HCEC 1CT (cell line): ENCODE data around the gene SLC2A3.
"Not testable (repeated sequence)": the region's sequence is repeated elsewhere in the genome, so short reads cannot be mapped to it uniquely, and the experiment has no call there.

Experiments used
- DNase-seq: peaks from one replicate; pipeline ENCODE4 v3.0.0-alpha.2; 2017

SLC2A3 gene

GRCh38 chr12:7915661-7916403 lies 20.2 kb downstream of the SLC2A3 start:
- DNase-seq = no peak

DNA sequence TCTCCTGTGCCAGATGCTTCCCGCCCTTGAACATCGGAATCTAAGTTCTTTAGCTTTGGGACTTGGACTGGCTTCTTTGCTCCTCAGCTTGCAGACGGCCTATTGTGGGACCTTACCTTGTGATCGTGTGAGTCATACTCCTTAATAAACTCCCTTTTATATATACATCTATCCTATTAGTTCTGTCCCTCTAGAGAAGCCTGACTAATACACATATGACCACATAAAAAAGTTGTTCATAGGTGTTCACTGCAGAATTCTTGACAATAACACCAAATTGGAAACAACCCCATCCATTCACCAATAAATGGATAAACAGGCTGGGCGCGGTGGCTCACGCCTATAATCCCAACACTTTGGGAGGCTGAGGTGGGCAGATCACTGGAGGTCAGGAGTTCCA lies 25.9 kb downstream of the SLC2A3 start:
- DNase-seq = not testable (repeated sequence)

- DNase-seq = peak; percentile 60
Measured at GRCh38 chr12:7907009-7907408, 29.0 kb downstream of the SLC2A3 start.

DNA sequence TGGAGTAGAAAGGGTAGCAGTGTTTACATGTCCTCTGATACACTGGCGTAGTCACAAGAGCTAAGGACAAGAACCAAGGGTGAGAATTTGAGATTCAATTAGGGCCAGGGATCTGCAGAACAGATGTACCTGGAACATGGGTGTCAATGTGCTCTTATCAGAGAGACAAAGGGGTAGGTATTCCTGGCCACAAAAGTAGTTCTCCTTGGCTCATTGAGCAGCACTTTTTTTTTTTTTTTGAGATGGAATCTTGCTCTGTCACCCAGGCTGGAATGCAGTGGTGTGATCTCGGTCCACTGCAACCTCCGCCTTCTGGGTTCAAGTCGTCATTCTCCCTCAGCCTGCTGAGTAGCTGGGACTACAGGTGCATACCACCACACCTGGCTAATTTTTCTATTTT lies 29.7 kb downstream of the SLC2A3 start:
- not testable (repeated sequence) for DNase-seq

DNA sequence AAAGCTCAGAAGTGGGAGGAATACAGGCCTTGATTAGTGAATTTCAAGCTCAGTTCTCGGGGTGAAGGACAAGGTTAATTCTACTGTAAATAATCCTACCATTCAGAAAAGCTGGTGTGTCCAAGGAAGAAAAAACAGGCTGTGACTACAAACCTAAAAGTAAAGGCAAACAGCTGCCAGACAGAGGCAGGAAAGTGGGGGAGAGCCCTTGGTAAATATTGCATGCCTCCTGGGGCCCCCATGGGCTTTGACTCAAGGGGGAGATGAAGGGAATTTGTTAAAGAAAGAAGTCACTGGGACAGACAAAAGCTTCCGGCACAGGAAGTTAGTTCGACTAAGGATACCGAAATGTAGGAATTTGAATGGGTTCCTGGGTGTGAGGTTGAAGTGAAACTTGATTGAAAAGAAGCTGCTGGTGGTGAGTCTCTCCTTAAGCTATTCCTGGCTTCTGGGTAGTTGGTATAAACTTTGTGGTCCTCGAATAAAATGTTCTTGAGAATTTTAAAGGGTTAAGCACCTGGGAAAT lies 30.3 kb downstream of the SLC2A3 start:
- not testable (repeated sequence) for DNase-seq

DNA sequence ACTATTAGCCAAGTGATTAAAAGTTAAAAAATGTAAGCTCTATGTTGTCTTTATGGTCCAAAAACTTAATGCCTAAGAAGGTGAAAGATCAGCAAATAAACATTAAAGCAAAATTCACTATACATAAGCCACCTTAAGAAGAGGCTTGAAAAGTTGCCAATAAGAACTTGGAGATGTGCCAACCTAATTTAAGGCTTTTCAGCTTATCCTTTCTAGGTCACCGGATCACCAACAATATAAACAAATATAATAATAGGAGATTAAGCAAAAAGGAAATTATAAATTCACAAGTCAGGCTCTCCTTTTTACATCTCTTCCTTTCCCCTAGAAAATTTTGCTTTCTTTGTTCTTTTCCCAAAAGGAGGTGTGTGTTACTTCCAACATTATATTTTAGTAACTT lies 30.9 kb downstream of the SLC2A3 start:
- DNase-seq = no peak

GRCh38 chr12:7902416-7902815 lies 33.6 kb downstream of the SLC2A3 start:
- not testable (repeated sequence) for DNase-seq

DNA sequence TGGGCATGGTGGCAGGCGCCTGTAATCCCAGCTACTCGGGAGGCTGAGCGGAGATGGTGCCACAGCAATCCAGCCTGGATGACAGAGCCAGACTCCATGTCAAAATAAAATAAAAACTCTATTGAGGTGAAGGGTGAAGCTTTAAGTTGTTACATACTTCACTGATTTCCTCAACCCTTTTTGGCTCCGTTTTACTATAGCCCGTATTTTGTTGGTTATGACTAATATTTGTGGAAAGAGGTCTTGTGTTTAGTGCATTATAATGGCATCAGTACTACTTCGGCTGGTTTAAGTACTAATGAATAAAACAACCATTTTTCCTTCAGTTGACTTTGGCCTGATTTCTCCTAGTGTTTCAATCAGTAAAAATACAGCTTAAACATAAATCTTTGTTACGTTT lies 36.2 kb downstream of the SLC2A3 start:
- peak; percentile 36 for DNase-seq

DNA sequence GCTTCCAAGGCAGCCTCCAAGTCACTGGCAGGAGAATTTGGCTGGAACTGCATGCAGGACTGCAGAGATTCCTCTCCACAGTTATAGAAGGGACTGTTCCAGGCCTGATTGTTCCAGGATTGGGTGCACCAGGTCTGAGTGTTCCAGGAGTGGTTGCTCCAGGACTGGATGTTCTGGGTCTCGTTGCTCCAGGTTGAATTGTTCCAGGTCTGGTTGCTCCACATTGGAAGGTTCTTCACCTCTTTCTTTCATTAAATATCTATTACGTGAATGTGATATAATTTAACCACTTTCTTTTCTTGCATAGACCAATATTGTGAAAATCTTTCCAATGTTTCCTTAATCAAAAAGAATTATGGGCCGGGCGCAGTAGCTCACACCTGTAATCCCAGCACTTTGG lies 39.3 kb downstream of the SLC2A3 start:
- DNase-seq = not testable (repeated sequence)

DNA sequence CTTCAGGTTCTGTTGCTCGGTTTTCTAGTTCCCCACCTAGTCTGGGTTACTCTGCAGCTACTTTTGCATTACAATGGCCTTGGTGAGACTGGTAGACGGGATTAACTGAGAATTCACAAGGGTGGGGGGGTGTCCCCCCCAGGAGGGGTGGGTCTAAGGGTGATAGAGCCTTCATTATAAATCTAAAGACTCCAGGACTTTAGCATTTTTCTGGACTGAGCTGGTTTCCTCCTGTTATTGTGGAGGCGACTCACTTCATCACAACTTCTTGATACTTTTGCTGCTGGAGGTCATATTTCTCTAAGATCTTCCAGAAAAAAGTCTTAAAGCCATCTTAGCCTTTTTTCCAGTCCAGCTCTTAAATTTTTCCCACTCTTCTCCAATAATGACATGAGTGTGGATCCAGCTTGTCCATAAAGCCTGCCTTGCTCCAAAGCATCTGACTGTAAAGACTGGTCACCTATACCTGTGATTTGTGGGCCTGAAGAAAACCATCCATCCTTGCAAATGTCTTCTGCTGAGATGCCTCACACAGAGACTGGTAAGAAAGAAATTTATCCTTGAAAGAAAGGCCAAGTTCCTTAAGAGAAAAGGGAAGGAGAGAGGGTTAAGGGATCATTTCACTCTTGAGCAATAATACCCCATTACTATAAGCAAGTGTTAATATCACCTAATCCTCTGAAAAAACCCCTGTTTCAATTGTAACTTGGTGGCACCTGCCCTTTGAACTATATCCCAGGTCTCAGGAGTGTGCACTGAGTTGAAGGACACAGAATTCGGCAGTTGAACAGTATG lies 43.6 kb downstream of the SLC2A3 start:
- peak; percentile 15 for DNase-seq

GRCh38 chr12:7884689-7885088 lies 51.3 kb downstream of the SLC2A3 start:
- DNase-seq = no peak

DNA sequence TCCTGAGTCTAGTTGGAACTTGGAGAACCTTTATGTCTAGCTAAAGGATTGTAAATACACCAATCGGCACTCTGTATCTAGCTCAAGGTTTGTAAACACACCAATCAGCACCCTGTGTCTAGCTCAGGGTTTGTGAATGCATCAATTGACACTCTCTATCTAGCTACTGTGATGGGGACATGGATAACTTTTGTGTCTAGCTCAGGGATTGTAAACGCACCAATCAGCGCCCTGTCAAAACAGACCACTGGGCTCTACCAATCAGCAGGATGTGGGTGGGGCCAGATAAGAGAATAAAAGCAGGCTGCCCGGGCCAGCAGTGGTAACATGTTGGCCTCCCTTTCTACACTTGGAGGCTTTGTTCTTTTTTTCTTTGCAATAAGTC lies 54.3 kb downstream of the SLC2A3 start:
- DNase-seq = not testable (repeated sequence)

- DNase-seq = not testable (repeated sequence)
Measured at GRCh38 chr12:7880952-7881735, 54.8 kb downstream of the SLC2A3 start.

DNA sequence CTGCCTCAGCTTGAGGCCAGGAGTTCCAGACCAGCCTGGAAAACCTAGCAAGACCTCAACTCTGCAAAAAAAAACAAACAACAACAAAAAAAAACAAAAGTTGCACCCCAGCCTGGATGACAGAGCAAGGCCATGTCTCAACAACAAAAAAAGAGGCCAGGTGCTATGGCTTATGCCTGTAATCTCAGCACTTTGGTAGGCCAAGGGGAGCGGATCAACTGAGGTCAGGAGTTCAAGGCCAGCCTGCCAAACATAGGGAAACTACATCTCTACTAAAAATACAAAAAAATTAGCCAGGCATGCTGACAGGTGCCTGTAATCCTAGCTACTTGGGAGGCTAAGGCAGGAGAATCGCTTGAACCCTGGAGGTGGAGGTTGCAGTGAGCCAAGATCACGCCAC lies 56.7 kb downstream of the SLC2A3 start:
- DNase-seq = no peak

- DNase-seq = peak; percentile 39
Measured at GRCh38 chr12:7877420-7877819, 58.6 kb downstream of the SLC2A3 start.

- DNase-seq = no peak
Measured at GRCh38 chr12:7872566-7873319, 63.2 kb downstream of the SLC2A3 start, which contains the start of gene SLC2A14. Gene SLC2A14 (minus strand): TSS chr12:7872915. CDS start chr12:7869880, 3,035 bp downstream.

GRCh38 chr12:7870335-7870734 lies 65.7 kb downstream of the SLC2A3 start:
- DNase-seq = no peak
